WTC11 (cell line): ENCODE results near the gene NKAIN2.

Experiments used
- CREB1 ChIP-seq: sonication (generic); formaldehyde crosslinking; IDR thresholded peaks from 2 replicates; pipeline ENCODE4 v1.8.0; 2023; ENCODE audit warnings: mild to moderate bottlenecking, missing genetic modification reagents
- CTCF ChIP-seq: fragments of 200-600 bp; IDR thresholded peaks from 2 replicates; pipeline ENCODE4 v1.8.0; 2022; ENCODE audit warnings: antibody characterized with exemption
- HMGA2 ChIP-seq: fragments of 250-450 bp; sonication (Bioruptor Pico); IDR thresholded peaks from 2 replicates; pipeline ENCODE4 v1.4.0; 2021; ENCODE audit warnings: mild to moderate bottlenecking, moderate library complexity
- MAX ChIP-seq: sonication (generic); formaldehyde crosslinking; IDR thresholded peaks from 2 replicates; pipeline ENCODE4 v1.8.0; 2022; ENCODE audit warnings: mild to moderate bottlenecking, missing genetic modification reagents
- NFATC4 ChIP-seq: fragments of 250-450 bp; sonication (Bioruptor Pico); IDR thresholded peaks from 2 replicates; pipeline ENCODE4 v1.9.0; 2021; ENCODE audit warnings: mild to moderate bottlenecking
- TCF7 ChIP-seq: sonication (generic); formaldehyde crosslinking; IDR thresholded peaks from 2 replicates; pipeline ENCODE4 v1.8.0; 2022; ENCODE audit warnings: mild to moderate bottlenecking, low read depth, missing genetic modification reagents, moderate library complexity
- TP53 ChIP-seq: sonication (generic); formaldehyde crosslinking; IDR thresholded peaks from 2 replicates; pipeline ENCODE4 v1.8.1; 2023; ENCODE audit warnings: mild to moderate bottlenecking, missing genetic modification reagents
- ZNF416 ChIP-seq: fragments of 250-450 bp; sonication (Bioruptor Pico); IDR thresholded peaks from 2 replicates; pipeline ENCODE4 v1.9.0; 2021; ENCODE audit warnings: mild to moderate bottlenecking, inconsistent platforms

- TF ChIP-seq HMGA2 (CRISPR knock-in tag) (no peak), CTCF (no peak), TCF7 (CRISPR knock-in tag) (no peak), TP53 (CRISPR knock-in tag) (no peak), MAX (CRISPR knock-in tag) (no peak), ZNF416 (CRISPR knock-in tag) (no peak), NFATC4 (CRISPR knock-in tag) (no peak), CREB1 (no peak)
Measured at GRCh38 chr6:123829302-123829953, 25.8 kb downstream of the NKAIN2 start.
